ENCODE data around the gene IDH3G.

GRCh38 chrX:153772316-153773217 lies 21.6 kb downstream of the IDH3G start:
- no peak for TF ChIP-seq CTCF (IDR thresholded peaks at IDR 0.05)
- TF ChIP-seq POLR2A (IDR thresholded peaks at IDR 0.05): no peak
- no peak for TF ChIP-seq EP300 (IDR thresholded peaks at IDR 0.05)
